HFF-Myc (cell line): Measurements from ENCODE around the gene CDC42EP1.
A peak's percentile ranks its signal among the peaks of the same experiment; 100 is the strongest.

Source experiments
- DNase-seq: peaks from one replicate; pipeline ENCODE4 v3.0.0-alpha.2; 2011; ENCODE audit warnings: low read depth; ENCODE audit errors: extremely low read depth
- H3K4me3 ChIP-seq: replicated peaks from 2 replicates; pipeline ENCODE4 v1.5.1; 2011; ENCODE audit warnings: low read depth, mild to moderate bottlenecking, control low read depth, low read length
- TF ChIP-seq, protein P1 (sequence below): IDR thresholded peaks from 2 replicates; pipeline ENCODE4 v1.5.1; 2012; ENCODE audit warnings: mild to moderate bottlenecking, low read depth, low read length, control low read depth; ENCODE audit errors: missing control alignments

Gene CDC42EP1

DNA sequence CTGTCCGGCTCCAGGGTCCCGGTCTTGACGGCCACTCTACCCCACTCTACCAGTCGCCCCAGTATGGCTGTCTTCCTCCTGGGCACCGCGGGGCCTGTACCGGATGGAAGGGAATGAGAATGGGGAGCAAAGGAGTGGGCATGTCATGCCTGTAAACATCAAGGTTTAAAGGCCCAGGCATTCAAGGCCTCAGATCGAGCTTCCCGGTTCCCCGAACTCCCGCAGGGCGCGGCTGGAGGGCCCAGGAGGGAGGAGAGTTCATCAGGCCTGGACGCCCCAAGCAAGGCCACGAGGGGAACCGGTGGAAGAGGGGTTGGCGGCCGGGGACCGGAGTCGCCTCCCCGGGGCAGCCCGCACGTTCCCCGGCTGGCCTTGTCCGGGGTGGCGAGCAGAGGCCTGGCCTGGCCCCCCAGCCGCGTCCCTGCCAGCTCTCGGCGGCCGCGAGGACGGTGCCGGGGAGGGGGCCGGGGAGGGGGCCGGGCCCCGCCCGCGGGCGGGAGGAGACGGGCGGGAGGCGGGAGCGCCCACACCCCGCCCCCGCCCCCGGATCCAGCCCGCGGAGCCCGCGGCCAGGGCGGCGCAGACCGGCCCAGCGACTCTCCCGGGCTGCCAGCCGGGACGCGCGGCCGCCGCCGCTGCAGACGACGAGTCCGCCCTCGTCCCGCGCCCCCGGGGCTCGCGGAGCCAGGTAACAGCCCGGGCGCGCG lies at the start of gene CDC42EP1:
Gene CDC42EP1, plus strand, starts transcription at position 580 of the 707 bp plus-strand sequence. CDS start 5,870 bp downstream, outside the sequence.
- DNase-seq: no peak
- TF ChIP-seq, protein P1, sequence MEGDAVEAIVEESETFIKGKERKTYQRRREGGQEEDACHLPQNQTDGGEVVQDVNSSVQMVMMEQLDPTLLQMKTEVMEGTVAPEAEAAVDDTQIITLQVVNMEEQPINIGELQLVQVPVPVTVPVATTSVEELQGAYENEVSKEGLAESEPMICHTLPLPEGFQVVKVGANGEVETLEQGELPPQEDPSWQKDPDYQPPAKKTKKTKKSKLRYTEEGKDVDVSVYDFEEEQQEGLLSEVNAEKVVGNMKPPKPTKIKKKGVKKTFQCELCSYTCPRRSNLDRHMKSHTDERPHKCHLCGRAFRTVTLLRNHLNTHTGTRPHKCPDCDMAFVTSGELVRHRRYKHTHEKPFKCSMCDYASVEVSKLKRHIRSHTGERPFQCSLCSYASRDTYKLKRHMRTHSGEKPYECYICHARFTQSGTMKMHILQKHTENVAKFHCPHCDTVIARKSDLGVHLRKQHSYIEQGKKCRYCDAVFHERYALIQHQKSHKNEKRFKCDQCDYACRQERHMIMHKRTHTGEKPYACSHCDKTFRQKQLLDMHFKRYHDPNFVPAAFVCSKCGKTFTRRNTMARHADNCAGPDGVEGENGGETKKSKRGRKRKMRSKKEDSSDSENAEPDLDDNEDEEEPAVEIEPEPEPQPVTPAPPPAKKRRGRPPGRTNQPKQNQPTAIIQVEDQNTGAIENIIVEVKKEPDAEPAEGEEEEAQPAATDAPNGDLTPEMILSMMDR: no peak
- peak within 1 kb of the TSS; percentile 93 for H3K4me3 ChIP-seq

- no peak overlapping the region for H3K4me3 ChIP-seq
- TF ChIP-seq, protein P1: no peak
- DNase-seq: no peak
These were observed 48.7 kb upstream of the CDC42EP1 start for GRCh38 chr22:37511395-37512104.

DNA sequence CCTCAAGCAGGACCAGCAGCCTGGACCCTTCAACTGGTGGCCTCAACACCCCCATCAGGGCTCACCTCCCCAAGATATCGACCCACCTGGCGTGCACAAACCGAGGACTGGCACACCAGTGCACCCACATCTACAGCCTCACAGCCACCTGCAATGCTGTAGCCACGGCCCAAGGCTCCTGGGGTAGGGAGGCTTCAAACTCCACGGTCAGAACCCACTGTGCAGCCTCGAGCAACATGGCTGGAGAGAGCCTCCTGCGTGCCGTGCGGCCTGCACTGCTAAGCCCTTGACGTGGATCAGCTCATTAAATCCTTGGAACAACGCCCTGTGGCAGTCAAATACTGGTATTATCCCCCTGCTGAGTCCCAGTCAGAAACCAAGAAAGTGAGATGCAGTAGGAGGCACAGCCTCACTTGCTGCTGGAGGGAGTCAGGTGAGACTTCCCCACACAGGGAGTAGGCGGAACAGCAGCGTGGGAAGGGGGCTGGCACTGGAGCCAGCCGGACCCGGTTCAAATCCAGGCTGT lies 45.7 kb upstream of the CDC42EP1 start:
- H3K4me3 ChIP-seq: no peak overlapping the region
- TF ChIP-seq, protein P1: no peak
- DNase-seq: no peak

DNA sequence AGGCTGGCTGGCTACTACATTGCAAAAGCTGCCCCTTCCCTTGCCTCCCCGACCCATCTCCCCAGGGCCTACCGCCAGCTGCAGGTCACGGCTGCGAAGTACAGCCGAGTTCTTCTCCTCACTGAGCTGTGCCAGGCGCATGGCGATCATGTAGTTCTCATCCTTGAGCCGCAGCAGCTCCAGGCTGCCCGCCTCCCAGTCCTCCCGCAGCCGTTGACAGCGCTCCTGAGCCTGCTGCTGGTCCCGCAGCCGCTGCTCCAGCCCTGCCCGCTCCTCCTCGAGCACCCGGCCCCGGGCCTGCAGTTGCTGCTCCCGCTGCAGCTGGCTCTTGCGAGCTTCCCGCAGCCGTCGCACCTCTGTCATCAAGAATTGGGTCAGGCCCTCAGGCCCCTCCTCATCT lies 44.4 kb upstream of the CDC42EP1 start:
- TF ChIP-seq, protein P1: no peak

GRCh38 chr22:37516456-37516855 lies 43.8 kb upstream of the CDC42EP1 start:
- no peak overlapping the region for H3K4me3 ChIP-seq
- TF ChIP-seq, protein P1: no peak
- DNase-seq: no peak

More for the DNA sequence above, 44.4 kb upstream of the CDC42EP1 start:
- no peak overlapping the region for H3K4me3 ChIP-seq
- DNase-seq: no peak

DNA sequence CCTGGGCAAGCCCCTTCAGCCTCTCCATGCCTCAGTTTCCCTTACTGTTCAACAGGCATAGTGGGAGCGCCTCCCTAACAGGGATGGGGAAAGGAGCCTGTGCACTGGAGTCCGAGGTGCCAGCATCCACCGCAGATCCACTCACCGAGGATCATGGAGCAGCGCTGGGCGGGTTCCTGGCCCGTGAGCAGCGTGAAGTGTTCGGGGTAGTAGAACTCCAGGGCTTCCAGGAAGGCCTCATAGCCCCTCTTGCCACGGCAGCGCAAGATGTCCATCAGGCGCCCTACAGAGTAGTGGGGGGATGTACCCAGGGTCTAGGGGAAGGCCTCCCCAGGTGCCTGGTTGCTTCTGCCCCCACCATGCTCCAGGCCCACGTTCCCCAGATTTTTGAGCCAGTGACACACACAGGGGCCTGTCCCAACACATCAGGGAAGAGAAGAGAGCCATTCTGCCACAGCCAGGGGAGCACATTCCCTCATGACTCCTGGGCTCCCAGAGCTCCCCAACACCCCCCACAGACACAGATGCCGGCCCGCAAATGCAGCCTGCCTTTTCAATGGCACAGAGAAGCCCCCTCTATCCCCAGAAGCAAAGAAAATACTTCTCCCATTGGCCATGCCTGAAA lies 42.3 kb upstream of the CDC42EP1 start:
- DNase-seq: no peak
- H3K4me3 ChIP-seq: peak overlapping the region; percentile 67
- TF ChIP-seq, protein P1: no peak
